ENCODE measurements around the gene RBBP4.
"Not testable (repeated sequence)": the region's sequence is repeated elsewhere in the genome, so short reads cannot be mapped to it uniquely, and the experiment has no call there.

RBBP4 gene

GRCh38 chr1:32665915-32666314 is 14.9 kb downstream of the RBBP4 start:
- no peak overlapping the region for H3K27ac ChIP-seq
- TF ChIP-seq CTCF (IDR thresholded peaks at IDR 0.05) = no peak
- H3K4me3 ChIP-seq = no peak overlapping the region
- no peak for DNase-seq (ENCODE audit: low spot score)

DNA sequence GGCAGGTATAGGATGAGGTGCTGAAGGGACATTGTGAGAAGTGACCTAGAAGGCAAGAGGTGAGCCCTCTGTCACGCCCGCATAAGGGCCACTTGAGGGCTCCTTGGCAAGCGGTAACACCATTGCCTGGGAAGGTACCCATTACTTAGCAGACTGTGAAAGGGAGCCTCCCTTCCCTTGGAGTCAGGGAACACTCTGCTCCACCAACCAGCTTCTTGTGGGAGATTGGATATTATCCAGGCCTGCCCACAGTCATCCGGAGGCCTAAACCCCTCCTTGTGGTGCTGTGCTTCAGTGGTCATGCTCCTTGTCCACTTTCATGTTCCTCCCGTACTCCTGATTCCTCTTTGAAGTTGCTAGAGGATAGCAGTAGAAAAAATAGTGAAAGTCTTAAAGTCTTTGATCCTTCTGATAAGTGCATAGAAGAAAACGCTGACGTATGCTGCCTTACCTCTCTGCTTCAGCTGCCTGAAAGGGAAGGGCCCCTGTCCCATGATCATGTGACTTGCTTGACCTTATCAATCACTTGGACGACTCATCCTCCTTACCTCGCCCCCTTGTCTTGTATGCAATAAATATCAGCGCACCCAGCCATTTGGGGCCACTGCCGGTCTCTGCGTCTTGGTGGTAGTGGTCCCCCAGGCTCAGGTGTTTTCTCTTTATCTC is 16.0 kb downstream of the RBBP4 start:
- TF ChIP-seq CTCF (IDR thresholded peaks at IDR 0.05) = no peak
- no peak overlapping the region for H3K27ac ChIP-seq
- no peak overlapping the region for H3K4me3 ChIP-seq
- no peak for DNase-seq (ENCODE audit: low spot score)

DNA sequence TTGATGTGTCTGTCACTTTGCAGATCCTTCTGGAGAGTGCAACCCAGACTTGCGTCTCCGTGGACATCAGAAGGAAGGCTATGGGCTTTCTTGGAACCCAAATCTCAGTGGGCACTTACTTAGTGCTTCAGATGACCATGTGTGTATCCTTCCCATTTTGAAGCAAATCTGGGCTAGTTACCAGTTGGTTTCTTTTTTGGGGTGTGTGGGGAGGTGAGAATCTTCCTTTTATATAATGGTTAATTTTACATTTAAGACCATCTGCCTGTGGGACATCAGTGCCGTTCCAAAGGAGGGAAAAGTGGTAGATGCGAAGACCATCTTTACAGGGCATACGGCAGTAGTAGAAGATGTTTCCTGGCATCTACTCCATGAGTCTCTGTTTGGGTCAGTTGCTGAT is 17.7 kb downstream of the RBBP4 start:
- not testable (repeated sequence) for H3K4me3 ChIP-seq; DNase-seq (ENCODE audit: low spot score); H3K27ac ChIP-seq

- TF ChIP-seq CTCF (IDR thresholded peaks at IDR 0.05) = no peak
- Histone ChIP-seq H3K4me3 (no peak overlapping the region), H3K27ac (no peak overlapping the region)
- no peak for DNase-seq (ENCODE audit: low spot score)
These were observed 25.9 kb downstream of the RBBP4 start for GRCh38 chr1:32676945-32677344.

DNA sequence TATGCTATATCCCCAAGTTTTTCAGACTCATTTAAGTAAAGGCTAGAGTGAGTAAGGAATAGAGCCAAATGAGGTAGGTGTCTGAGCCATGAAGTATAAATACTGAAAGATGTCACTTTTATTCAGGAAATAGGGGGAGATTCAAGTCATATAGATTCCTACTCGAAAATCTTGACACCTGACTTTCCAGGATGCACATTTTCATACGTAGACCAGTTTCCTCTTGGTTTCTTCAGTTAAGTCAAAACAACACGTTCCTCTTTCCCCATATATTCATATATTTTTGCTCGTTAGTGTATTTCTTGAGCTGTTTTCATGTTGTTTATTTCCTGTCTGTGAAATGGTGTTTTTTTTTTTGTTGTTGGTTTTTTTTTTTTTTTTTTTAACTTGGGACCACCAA is 29.0 kb downstream of the RBBP4 start:
- DNase-seq (ENCODE audit: low spot score); H3K27ac ChIP-seq; H3K4me3 ChIP-seq: not testable (repeated sequence)

DNA sequence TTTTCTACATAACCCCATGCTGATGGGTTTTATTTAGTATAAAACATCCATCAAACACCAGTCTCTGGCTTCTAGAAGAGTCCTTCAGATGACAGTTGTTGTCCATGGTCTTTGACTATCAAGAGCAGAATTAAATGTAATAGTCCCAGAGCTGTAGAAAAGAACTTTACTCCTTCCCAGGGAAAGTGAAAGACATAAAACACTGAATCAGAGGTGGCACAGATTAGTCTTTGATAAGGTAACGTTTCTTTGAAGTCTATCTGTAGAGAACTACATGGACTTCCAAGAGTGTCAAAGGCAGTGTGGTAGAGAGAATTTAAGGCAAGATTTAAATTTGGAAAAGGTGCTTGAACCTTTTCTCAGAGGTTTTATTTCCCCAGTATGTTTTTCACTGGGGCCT is 29.6 kb downstream of the RBBP4 start:
- no peak overlapping the region for H3K27ac ChIP-seq
- H3K4me3 ChIP-seq = no peak overlapping the region
- TF ChIP-seq CTCF (IDR thresholded peaks at IDR 0.05) = no peak
- DNase-seq (ENCODE audit: low spot score) = no peak

- peak overlapping the region in 1 of 2 donors; percentile 8 for H3K27ac ChIP-seq
- TF ChIP-seq CTCF (IDR thresholded peaks at IDR 0.05) = no peak
- no peak for DNase-seq (ENCODE audit: low spot score)
These were observed 30.5 kb downstream of the RBBP4 start for GRCh38 chr1:32681509-32681908.

DNA sequence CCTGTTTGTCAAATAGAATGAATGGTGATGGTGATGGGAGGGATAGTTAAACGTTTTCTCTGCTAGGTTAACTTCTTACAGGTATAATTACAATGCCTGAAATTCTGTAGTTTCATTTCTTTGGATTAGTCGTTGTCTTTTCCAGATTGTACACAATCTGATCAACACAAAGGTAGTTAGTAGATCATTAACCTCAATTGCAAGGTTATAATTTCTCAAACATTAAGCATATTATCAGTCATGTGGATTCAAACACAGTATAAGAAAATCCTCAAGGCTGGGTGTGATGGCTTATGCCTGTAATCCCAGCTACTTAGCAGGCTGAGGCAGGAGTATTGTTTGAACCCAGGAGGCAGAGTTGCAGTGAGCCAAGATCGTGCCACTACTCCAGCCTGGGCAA is 31.0 kb downstream of the RBBP4 start:
- no peak for DNase-seq (ENCODE audit: low spot score)
- no peak for TF ChIP-seq CTCF (IDR thresholded peaks at IDR 0.05)
- Histone ChIP-seq H3K4me3 (no peak overlapping the region), H3K27ac (peak overlapping the region in 1 of 2 donors; percentile 8)

More at GRCh38 chr1:32681509-32681908, 30.5 kb downstream of the RBBP4 start:
- no peak overlapping the region for H3K4me3 ChIP-seq

All from coronary artery (tissue), 2 donors.